ENCODE data around the gene CERK.

DNA sequence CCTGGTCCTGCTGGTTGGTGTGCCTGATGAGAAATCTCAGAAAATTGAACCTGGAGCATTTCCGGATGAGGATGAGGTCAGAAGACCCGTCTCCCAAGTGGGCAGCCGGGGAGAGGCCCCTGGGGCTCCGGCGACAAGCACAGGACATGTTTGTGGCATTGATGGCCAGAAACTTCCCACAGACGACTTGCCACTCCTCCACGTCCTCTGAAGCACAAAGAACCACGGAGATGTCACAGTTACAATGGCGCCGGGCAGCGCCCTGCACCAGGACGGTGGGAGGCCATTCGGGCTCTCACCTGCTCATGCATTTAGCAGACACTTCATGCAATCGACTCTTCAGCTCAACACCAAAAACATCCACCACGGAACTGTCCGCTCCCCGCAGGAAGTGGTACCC lies 46.5 kb downstream of the CERK start:
- TF ChIP-seq, protein P1, sequence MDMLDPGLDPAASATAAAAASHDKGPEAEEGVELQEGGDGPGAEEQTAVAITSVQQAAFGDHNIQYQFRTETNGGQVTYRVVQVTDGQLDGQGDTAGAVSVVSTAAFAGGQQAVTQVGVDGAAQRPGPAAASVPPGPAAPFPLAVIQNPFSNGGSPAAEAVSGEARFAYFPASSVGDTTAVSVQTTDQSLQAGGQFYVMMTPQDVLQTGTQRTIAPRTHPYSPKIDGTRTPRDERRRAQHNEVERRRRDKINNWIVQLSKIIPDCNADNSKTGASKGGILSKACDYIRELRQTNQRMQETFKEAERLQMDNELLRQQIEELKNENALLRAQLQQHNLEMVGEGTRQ (IDR thresholded peaks at IDR 0.05; ENCODE audit: low read length), result no peak
- TF ChIP-seq ZNF274 (IDR thresholded peaks at IDR 0.05; ENCODE audit: borderline replicate concordance, extremely low read depth, low read length), result no peak
- TF ChIP-seq, protein P2, sequence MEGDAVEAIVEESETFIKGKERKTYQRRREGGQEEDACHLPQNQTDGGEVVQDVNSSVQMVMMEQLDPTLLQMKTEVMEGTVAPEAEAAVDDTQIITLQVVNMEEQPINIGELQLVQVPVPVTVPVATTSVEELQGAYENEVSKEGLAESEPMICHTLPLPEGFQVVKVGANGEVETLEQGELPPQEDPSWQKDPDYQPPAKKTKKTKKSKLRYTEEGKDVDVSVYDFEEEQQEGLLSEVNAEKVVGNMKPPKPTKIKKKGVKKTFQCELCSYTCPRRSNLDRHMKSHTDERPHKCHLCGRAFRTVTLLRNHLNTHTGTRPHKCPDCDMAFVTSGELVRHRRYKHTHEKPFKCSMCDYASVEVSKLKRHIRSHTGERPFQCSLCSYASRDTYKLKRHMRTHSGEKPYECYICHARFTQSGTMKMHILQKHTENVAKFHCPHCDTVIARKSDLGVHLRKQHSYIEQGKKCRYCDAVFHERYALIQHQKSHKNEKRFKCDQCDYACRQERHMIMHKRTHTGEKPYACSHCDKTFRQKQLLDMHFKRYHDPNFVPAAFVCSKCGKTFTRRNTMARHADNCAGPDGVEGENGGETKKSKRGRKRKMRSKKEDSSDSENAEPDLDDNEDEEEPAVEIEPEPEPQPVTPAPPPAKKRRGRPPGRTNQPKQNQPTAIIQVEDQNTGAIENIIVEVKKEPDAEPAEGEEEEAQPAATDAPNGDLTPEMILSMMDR (IDR thresholded peaks at IDR 0.05; ENCODE audit: control extremely low read depth in 1 of 3, insufficient read depth in 1 of 3, low read depth in 1 of 3, low read length in 3 of 3), result no peak
- TF ChIP-seq POLR2A (IDR thresholded peaks at IDR 0.05; ENCODE audit: control extremely low read depth in 1 of 2, low read depth in 2 of 2, low read length in 2 of 2), result no peak
- no peak for TF ChIP-seq EZH2 (IDR thresholded peaks at IDR 0.05; ENCODE audit: low read depth, low read length, severe bottlenecking)
- no peak for TF ChIP-seq SIN3A (conservative IDR thresholded peaks at IDR 0.05 in 1 of 2, IDR thresholded peaks at IDR 0.05 in 1 of 2; ENCODE audit: low read depth in 1 of 2, low read length in 2 of 2)
- no peak for TF ChIP-seq YY1 (IDR thresholded peaks at IDR 0.05; ENCODE audit: low read depth, low read length)
- TF ChIP-seq SP4 (IDR thresholded peaks at IDR 0.05; ENCODE audit: low read length), result no peak
- TF ChIP-seq E2F6 (IDR thresholded peaks at IDR 0.05), result no peak
- TF ChIP-seq ATF2 (IDR thresholded peaks at IDR 0.05; ENCODE audit: low read length), result no peak
- no peak for TF ChIP-seq MAX (IDR thresholded peaks at IDR 0.05)
- TF ChIP-seq CEBPB (IDR thresholded peaks at IDR 0.05; ENCODE audit: low read depth, low read length), result no peak
- no peak for TF ChIP-seq PHF8 (conservative IDR thresholded peaks at IDR 0.05; ENCODE audit: low read depth, low read length)
- no peak for TF ChIP-seq BCL11A (IDR thresholded peaks at IDR 0.05; ENCODE audit: low read depth in 2 of 2, low read length in 2 of 2)

Measured in H1 (cell line).